Left lung (tissue), 10 donors: ENCODE measurements around the gene TAT. TPM values are rescaled to one million over a fixed set of nuclear protein-coding genes. Genes with fewer than 3 reads are reported as not detected.

Experiments
- ATAC-seq: fragments of 200-7000 bp; cut with Tn5 transposase; one replicate; pipeline ENCODE4 v1.9.1; 2020; ENCODE audit warnings: moderate library complexity
- DNase-seq, 4 donors: peaks; one replicate each; pipeline ENCODE4 v3.0.0-alpha.2; 2013 to 2020
- H3K27ac ChIP-seq, 2 donors: fragments of 200-600 bp; sonication (generic) in 1 of 2; one replicate each; pipeline versions ENCODE4 v1.5.0 to v1.8.0; 2020 to 2021
- H3K27me3 ChIP-seq, 2 donors: fragments of 200-600 bp; sonication (generic) in 1 of 2; one replicate each; pipeline versions ENCODE4 v1.5.0 to v1.8.0; 2020 to 2021
- H3K36me3 ChIP-seq, 2 donors: fragments of 200-600 bp; sonication (generic) in 1 of 2; one replicate each; pipeline versions ENCODE4 v1.5.0 to v1.8.0; 2020 to 2021
- H3K4me1 ChIP-seq, 2 donors: fragments of 200-600 bp; one replicate each; pipeline ENCODE4 v1.8.0; 2021
- H3K4me3 ChIP-seq, 2 donors: fragments of 200-600 bp; sonication (generic) in 1 of 2; one replicate each; pipeline versions ENCODE4 v1.5.0 to v1.8.0; 2020 to 2021; ENCODE audit warnings: mild to moderate bottlenecking in 1 of 2
- H3K9me3 ChIP-seq, 2 donors: fragments of 200-600 bp; sonication (generic) in 1 of 2; one replicate each; pipeline versions ENCODE4 v1.5.0 to v1.8.0; 2020 to 2021
- intact Hi-C, 2 donors: fragments of 100-400 bp; cut with DNase I; formaldehyde crosslinking; loops; one replicate each; pipeline versions ENCODE4 v1.11.2 to v1.14.2; 2022
- polyA plus RNA-seq, 6 donors: library from polyadenylated mRNA; unstranded; fragments of 120-200 nt; gene quantifications; one replicate each; pipeline ENCODE4 v1.2.1, GENCODE V29; 2013; ENCODE audit not compliant: insufficient read length in 6 of 6
- total RNA-seq, 2 donors: library from RNA; stranded (reverse); fragmentation: NEBNext Ultra II Directional; extraction: Animal tissue kit (Norgen Biotek cat#: 25700); gene quantifications; one replicate each; pipeline ENCODE4 v1.2.1, GENCODE V29; 2021
- TF ChIP-seq, protein P1 (sequence below), 2 donors: fragments of 200-600 bp; sonication (generic) in 1 of 2; IDR thresholded peaks; one replicate each; pipeline versions ENCODE4 v1.5.0 to v1.8.0; 2021; ENCODE audit warnings: antibody characterized with exemption in 2 of 2
- donor health status: DM: no; HTN: yes; CAD: no.
- donor health status: DM: no; HTN: no; CAD: no.

Gene TAT
- total and polyA plus RNA-seq, 8 donors: 0.14 to 0.21 (median 0.16) TPM; not detected in 2

DNA sequence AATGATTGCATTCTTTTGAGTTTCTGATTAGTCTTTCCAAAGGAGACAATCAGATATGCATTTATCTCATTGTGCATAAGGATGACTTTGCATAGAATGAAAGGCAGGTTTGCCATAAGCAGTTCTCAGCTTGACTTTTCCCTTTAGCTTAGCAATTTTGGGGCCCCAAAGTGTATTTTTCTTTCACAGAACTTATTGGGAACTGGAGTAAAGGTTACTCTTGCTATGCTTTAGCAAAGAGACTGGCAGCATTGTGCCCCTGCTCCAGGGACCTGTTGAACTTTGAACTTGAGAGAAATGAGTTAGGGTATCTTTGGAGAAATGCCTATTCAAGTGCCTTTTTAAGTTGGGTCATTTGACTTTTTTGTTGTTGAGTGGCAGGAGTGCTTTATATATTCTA is 17.0 kb downstream of the TAT start:
- peaks cover 0 to 4% of the 10 kb centered on the region in 2 donors for H3K4me1 ChIP-seq
- no peak for ATAC-seq
- DNase-seq: no peak
- TF ChIP-seq, protein P1, sequence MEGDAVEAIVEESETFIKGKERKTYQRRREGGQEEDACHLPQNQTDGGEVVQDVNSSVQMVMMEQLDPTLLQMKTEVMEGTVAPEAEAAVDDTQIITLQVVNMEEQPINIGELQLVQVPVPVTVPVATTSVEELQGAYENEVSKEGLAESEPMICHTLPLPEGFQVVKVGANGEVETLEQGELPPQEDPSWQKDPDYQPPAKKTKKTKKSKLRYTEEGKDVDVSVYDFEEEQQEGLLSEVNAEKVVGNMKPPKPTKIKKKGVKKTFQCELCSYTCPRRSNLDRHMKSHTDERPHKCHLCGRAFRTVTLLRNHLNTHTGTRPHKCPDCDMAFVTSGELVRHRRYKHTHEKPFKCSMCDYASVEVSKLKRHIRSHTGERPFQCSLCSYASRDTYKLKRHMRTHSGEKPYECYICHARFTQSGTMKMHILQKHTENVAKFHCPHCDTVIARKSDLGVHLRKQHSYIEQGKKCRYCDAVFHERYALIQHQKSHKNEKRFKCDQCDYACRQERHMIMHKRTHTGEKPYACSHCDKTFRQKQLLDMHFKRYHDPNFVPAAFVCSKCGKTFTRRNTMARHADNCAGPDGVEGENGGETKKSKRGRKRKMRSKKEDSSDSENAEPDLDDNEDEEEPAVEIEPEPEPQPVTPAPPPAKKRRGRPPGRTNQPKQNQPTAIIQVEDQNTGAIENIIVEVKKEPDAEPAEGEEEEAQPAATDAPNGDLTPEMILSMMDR (IDR thresholded peaks at IDR 0.05): no peak
- peaks cover 0 to 23% of the 10 kb centered on the region in 2 donors for H3K9me3 ChIP-seq
- H3K27me3 ChIP-seq: no peaks in the 10 kb centered on the region
- no peak overlapping the region for H3K27ac ChIP-seq
- intact Hi-C loops: no loop called here
- H3K4me3 ChIP-seq: no peak overlapping the region
- H3K36me3 ChIP-seq: no peaks in the 10 kb centered on the region

DNA sequence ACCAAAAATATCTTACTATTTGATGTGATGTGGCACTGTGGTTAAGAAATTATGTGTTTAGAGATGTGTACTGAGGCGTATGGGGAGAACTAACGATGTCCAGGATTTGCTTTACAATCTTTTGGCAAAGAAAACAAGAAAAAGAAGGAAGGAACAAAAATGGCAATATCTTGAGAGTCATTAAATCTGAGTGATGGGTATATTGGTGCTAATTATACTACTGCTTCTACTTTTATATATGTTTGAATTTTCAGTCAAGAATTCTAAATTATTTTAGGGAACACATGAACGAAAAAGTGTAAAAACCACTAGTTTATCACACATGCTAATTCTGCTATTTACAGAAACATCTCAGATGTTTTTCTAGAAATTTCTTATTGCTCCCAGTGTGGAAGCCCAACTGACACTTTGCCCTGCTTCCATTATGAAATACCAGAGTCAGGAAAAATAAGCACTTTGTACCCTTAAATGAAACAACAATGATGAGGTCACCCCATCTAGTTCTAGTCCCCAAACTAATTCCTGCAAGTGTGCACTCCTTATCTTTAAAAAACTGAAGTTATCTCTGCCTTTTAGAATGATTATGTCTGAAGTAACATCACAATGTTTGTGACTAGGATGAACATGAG is 18.8 kb downstream of the TAT start:
- no peak overlapping the region for H3K4me3 ChIP-seq
- H3K36me3 ChIP-seq: no peaks in the 10 kb centered on the region
- H3K4me1 ChIP-seq: peaks cover 0 to 4% of the 10 kb centered on the region in 2 donors
- no peaks in the 10 kb centered on the region for H3K27me3 ChIP-seq
- peaks cover 0 to 22% of the 10 kb centered on the region in 2 donors for H3K9me3 ChIP-seq
- intact Hi-C loops: no loop called here
- H3K27ac ChIP-seq: no peak overlapping the region
- ATAC-seq: no peak
- TF ChIP-seq, protein P1 (IDR thresholded peaks at IDR 0.05): no peak
- no peak for DNase-seq

DNA sequence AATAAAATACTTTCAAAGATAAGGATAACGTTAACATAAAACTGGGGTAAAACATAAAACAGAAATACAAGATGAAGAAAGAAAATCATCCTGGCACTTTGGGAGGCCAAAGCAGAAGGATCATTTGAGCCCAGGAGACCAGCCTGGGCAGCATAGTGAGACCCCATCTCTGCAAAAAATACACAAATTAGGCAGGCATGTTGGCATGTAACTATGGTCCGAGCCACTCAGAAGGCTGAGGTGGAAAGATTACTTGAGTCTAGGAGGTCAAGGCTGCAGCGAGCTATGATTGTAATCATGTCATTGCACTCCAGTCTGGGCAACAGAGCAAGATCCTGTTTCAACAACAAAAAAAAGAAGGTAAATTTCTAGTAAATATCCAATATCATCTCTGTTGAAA is 19.6 kb downstream of the TAT start:
- no peak overlapping the region for H3K4me3 ChIP-seq
- H3K9me3 ChIP-seq: peaks cover 0 to 15% of the 10 kb centered on the region in 2 donors
- no peak overlapping the region for H3K27ac ChIP-seq
- no peak for DNase-seq
- intact Hi-C loops: no loop called here
- H3K36me3 ChIP-seq: no peaks in the 10 kb centered on the region
- H3K4me1 ChIP-seq: peaks cover 0 to 4% of the 10 kb centered on the region in 2 donors
- TF ChIP-seq, protein P1 (IDR thresholded peaks at IDR 0.05): no peak
- H3K27me3 ChIP-seq: no peaks in the 10 kb centered on the region
- no peak for ATAC-seq

DNA sequence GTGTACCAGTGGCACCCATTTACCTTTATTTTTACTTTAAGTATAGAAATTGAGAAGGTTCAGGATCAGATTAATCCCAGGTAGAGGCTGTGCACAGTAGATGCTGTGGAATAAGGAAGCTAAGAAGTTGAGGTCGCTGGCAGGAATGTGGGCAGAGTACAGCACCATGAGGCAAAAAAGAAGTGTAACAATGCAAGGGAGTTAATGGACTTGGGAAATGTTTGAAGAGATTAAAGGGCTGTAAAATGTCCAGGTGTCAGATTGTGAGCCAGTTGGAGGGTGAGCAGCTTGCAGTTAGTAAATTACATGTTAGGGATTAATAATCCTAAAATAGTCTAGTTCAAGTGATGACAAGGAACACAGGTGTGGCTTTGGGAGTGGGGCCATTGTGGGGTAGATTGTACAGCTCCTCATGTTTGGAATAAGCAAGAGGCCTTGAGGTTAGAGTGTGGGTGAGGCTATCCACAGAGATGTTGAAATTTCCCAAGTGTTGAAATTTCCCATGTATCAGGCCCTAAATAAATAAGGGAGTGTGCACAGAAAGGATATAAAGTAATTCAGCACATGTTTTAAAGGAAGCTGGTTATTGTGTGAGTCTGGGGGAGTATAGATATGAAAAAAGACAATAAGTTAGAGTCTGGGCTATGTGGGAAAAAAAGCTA is 21.5 kb downstream of the TAT start:
- Histone ChIP-seq H3K36me3 (no peaks in the 10 kb centered on the region), H3K27me3 (no peaks in the 10 kb centered on the region), H3K27ac (peak overlapping the region in 1 of 2 donors; percentile 49), H3K9me3 (no peaks in the 10 kb centered on the region), H3K4me1 (peaks cover 0 to 4% of the 10 kb centered on the region in 2 donors), H3K4me3 (no peak overlapping the region)
- peak in 1 of 4 donors; percentile 47 for DNase-seq
- peak; percentile 96 for ATAC-seq
- intact Hi-C loops: no loop called here
- TF ChIP-seq, protein P1 (IDR thresholded peaks at IDR 0.05): no peak

DNA sequence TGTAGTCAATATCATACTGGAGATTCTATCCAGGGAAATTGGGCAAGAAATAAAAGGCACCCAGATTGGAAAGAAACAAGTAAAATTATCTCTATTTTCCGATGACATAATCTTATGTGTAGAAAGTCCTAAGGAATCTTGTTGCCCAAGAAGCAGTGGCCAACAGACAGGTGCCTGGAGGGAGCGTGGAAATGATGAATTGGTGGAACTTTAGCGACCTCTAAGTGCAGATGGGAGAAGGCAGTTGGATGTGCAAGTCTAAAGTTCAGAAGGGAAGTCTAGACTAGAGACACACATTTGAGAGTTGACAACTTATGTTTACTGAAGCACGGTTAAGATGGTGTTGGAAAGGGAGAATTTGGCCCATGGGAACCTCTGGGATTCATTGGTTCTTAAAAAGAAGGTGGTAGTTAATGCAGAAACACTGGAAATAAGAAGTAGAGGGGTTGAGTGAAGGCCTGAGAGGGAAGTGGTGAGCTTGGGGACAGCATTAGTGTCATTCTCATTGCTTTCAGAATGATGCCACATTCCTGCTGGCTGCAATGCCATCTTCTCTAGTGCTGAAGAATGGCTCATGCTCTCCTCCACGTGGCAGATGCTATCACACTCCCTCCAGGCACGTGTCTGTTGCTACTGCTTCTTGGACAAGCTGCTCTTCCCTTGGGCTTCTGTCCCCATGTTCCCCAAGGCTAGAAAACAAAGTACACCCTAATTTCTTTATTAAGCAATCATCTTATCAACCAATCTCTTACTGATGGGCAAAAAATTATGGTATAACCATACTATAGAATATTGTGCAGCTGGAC is 24.0 kb downstream of the TAT start:
- H3K4me3 ChIP-seq: no peak overlapping the region
- no peak overlapping the region for H3K27ac ChIP-seq
- DNase-seq (no peak), ATAC-seq (no peak)
- no peaks in the 10 kb centered on the region for H3K9me3 ChIP-seq
- TF ChIP-seq, protein P1 (IDR thresholded peaks at IDR 0.05): no peak
- intact Hi-C loops: no loop called here
- H3K4me1 ChIP-seq: peaks cover 0 to 4% of the 10 kb centered on the region in 2 donors
- H3K36me3 ChIP-seq: no peaks in the 10 kb centered on the region
- H3K27me3 ChIP-seq: no peaks in the 10 kb centered on the region
